Kidney capillary endothelial cell (primary cell): Measurements from ENCODE around the gene DIRAS1.
"Not testable (repeated sequence)": the region's sequence is repeated elsewhere in the genome, so short reads cannot be mapped to it uniquely, and the experiment has no call there.

Experiments
- DNase-seq: peaks from one replicate; pipeline ENCODE4 v3.0.0-alpha.2; 2018; ENCODE audit warnings: low spot score

DIRAS1 gene

GRCh38 chr19:2676823-2677222, 44.3 kb downstream of the DIRAS1 start:
- DNase-seq = no peak

- no peak for DNase-seq
Observed at GRCh38 chr19:2675892-2676291, 45.3 kb downstream of the DIRAS1 start.

DNA sequence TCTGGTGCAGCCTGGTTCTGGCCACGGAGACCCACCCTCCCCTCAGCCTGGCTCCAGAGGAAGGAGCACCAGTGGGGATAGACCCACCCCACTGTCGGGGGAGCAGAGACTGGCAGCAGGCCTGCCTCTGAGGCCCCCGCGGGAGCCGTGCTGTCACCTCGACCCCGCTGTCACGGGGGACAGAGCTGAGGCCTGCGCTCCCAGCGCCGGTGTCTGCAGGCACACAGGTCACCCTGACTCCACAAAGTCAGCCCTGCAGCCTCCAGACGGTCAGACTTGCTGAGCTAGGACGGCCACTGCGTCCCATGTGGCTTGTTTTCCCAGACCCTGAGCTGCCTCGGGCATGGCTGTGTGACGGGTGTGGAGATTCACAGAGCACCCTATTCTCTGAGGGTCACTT, 51.0 kb downstream of the DIRAS1 start:
- no peak for DNase-seq

DNA sequence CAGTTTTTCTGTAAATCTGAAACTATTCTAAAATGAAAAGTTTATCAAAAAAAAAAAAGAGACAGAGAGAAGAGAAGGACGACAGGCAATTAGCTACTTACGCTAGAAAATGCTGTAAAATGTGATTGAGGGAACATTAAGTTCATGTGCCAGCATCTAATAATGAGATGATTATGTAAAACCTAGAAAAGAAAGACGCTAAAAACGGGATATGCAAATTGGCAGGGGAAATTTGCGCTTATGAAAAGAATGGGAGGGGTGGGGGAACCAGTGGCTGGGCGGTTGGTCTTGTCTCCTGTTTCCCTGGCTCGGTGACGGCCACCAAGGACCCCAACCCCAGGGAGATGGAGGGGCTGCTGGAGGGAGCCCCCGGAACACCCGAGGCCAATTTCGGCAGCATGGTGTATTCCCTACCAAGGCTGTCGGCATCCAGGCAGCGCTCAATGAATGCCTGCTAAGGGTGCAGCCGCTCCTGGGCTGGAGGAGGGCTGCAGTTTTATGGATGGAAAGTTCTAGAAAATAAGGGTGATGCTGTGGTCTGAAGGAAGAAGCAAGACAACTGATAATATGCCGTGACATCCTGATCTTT, 52.9 kb downstream of the DIRAS1 start:
- no peak for DNase-seq

DNA sequence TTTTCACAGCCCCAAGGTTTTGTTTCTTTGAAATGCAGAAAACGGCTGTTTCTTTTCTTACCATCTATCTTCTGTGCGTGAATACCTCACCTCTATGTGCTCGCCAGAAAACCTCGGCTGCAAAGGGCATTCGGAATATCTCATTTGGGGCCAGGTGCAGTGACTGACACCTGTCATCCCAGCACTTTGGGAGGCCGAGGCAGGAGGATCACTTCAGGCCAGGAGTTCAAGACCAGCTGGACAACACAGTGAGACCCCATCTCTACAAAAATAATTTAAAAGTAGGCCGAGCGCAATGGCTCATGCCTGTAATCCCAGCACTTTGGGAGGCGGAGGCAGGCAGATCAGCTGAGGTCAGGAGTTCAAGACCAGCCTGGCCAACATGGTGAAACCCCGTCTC, 53.8 kb downstream of the DIRAS1 start:
- DNase-seq = not testable (repeated sequence)

DNA sequence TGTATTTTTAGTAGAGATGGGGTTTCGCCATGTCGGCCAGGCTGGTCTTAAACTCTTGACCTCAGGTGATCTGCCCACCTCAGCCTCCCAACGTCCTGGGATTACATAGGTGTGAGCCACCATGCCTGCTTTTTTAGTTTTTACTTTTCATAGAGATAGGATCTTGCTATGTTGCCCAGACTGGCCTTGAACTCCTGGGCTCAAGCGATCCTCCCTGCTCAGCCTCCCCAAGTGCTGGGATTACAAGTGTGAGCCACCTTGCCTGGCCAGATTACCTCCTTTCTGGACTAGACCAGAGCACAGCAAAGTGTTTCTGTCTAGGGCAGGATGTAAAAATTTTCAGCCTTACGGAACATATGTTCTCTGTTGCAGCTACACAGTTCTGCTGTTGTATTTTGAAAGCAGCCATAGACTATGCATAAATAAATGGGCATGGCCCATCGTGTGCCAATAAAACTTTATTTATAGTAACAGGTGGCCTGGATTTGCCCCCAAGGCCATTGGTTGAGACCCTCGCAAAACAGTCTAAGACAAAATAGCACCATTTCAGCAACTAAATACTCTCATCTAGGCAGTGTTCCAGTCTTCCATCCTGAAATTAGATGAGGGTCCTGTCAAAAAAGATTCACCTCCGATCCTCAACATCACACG, 54.7 kb downstream of the DIRAS1 start:
- no peak for DNase-seq

DNA sequence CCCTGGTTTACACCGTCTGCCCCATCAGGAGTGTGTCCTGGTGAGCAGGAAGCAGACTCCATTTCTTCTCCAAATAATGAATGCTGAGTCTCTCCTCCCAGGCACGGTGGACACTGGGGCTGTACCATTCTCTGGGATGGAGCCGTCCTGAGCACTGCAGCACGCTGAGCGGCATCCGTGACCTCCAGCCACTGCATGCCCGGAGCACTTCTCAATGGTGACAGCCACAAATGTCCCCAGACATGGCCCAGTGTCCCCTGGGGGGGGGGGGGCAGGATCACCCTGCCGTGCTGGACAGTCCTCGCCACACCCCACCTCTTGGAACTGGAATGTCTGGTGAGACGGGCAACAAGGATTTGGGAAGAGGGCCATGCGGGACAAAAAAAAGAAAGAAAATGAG, 56.1 kb downstream of the DIRAS1 start:
- DNase-seq = no peak
